ENCODE measurements around the gene RPL26. TPM values are rescaled to one million over a fixed set of nuclear protein-coding genes. Genes with fewer than 3 reads are reported as not detected.

RPL26 gene
- total RNA-seq, 1 donor = 2,089 TPM

DNA sequence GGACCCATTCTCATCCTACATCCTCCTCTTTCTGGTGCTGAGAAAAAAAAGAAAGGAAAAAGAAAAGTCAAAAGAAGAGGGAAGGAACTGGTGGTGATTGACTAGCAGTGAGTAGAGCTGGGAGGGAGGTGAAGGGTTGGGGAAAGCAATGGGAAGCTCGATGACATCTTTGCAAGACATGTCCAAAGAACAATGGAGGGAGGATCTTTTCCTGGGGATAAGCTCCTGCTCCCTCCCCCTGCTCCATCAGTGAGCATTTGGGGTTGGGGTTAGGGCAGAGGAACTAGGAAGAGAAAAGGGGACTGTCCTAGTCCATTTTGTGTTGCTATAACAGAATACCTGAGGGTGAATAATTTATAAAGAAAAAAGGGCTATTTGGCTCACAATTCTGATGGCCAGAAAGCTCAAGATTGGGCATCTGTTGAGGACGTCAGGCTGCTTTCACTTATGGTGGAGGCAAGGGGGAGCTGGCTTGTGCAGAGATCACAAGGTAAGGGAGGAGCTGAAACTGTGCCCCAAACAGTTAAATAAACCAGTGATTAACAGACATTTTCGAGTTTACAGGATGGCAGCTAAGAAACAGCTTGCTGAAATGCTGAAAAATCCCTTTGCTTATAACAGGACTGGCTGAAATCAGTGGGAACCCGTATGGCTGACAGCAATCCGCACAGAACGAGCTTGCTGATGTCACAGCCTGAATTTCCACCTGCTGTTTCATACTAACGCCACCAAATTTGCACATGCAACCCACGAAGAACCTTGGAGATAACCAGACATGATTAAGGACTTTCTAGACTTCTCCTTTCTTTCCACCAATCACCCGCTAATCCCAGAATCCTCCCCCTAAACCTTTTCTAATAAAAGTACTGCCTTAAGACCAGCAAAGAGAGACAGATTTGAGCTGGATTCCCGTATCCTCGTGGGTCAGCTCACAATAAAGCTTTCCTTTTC lies 44.9 kb downstream of the RPL26 start:
- peak overlapping the region; percentile 66 for H3K4me2 ChIP-seq (ENCODE audit: insufficient read depth, low read length)
- peak overlapping the region; percentile 68 for H2AFZ ChIP-seq (ENCODE audit: low read length)
- no peak overlapping the region for H3K27ac ChIP-seq (ENCODE audit: low read depth, low read length)
- no peaks in the 10 kb centered on the region for H3K36me3 ChIP-seq (ENCODE audit: insufficient read depth, low read length)
- H3K79me2 ChIP-seq (ENCODE audit: insufficient read depth, low read length) = no peaks in the 10 kb centered on the region
- TF ChIP-seq, protein P1, sequence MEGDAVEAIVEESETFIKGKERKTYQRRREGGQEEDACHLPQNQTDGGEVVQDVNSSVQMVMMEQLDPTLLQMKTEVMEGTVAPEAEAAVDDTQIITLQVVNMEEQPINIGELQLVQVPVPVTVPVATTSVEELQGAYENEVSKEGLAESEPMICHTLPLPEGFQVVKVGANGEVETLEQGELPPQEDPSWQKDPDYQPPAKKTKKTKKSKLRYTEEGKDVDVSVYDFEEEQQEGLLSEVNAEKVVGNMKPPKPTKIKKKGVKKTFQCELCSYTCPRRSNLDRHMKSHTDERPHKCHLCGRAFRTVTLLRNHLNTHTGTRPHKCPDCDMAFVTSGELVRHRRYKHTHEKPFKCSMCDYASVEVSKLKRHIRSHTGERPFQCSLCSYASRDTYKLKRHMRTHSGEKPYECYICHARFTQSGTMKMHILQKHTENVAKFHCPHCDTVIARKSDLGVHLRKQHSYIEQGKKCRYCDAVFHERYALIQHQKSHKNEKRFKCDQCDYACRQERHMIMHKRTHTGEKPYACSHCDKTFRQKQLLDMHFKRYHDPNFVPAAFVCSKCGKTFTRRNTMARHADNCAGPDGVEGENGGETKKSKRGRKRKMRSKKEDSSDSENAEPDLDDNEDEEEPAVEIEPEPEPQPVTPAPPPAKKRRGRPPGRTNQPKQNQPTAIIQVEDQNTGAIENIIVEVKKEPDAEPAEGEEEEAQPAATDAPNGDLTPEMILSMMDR (IDR thresholded peaks at IDR 0.05; ENCODE audit: extremely low read depth, low read depth, low read length) = no peak
- peaks cover 2% of the 10 kb centered on the region for H3K4me1 ChIP-seq (ENCODE audit: insufficient read depth, low read length)
- peak overlapping the region; percentile 51 for H3K4me3 ChIP-seq (ENCODE audit: insufficient read depth, low read length)
- no peak for DNase-seq (ENCODE audit: insufficient read length, low spot score, missing footprints)
- no peaks in the 10 kb centered on the region for H4K20me1 ChIP-seq (ENCODE audit: insufficient read depth, low read length)
- no peaks in the 10 kb centered on the region for H3K9me3 ChIP-seq (ENCODE audit: low read depth, low read length)
- H3K27me3 ChIP-seq (ENCODE audit: insufficient read depth, low read length) = no peaks in the 10 kb centered on the region

DNA sequence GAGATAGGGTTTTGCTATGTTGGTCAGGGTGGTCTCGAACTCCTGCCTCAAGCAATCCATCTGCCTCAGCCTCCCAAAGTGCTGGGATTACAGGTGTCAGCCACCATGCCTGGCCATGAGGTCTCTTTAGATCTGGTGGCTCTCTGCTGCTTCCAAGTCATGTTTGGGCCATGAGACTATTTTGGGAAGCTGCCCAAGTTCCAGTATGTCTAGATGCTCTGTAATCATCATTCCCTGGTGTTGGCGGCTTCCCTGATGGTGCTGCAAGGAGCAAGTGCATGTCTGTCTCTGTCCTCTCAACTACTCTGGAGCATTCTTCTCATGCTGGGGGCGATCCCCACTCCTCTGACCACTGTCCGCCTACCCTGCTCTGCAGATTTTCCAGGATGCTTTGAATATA lies 49.7 kb downstream of the RPL26 start:
- TF ChIP-seq, protein P1 (IDR thresholded peaks at IDR 0.05; ENCODE audit: extremely low read depth, low read depth, low read length) = no peak
- Histone ChIP-seq H3K9me3 (ENCODE audit: low read depth, low read length) (no peaks in the 10 kb centered on the region), H3K27ac (ENCODE audit: low read depth, low read length) (no peak overlapping the region), H3K36me3 (ENCODE audit: insufficient read depth, low read length) (no peaks in the 10 kb centered on the region), H3K4me2 (ENCODE audit: insufficient read depth, low read length) (no peak overlapping the region), H2AFZ (ENCODE audit: low read length) (no peak overlapping the region), H3K79me2 (ENCODE audit: insufficient read depth, low read length) (no peaks in the 10 kb centered on the region), H4K20me1 (ENCODE audit: insufficient read depth, low read length) (no peaks in the 10 kb centered on the region), H3K4me1 (ENCODE audit: insufficient read depth, low read length) (peaks cover 2% of the 10 kb centered on the region), H3K27me3 (ENCODE audit: insufficient read depth, low read length) (no peaks in the 10 kb centered on the region), H3K4me3 (ENCODE audit: insufficient read depth, low read length) (no peak overlapping the region)
- DNase-seq (ENCODE audit: insufficient read length, low spot score, missing footprints) = no peak

DNA sequence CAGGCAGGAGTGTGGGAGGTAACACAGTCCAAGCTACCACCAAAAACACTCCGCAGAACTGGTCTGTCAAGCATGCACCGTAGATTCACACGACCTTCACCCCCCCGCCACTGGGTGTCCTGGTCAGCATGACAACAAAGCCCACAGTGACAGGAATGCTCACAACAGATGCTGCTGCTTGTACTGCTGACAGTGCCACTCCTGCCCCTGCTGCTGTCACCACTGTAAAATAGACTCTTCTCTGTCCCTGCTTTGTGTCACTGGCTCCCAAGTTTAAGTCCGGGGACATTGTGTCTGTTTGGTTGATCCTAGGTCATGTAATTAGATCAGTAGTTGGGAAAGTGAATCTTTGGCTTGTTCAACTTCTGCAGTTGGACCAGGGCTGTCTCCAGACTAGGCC lies 50.3 kb downstream of the RPL26 start:
- no peaks in the 10 kb centered on the region for H3K27me3 ChIP-seq (ENCODE audit: insufficient read depth, low read length)
- no peak overlapping the region for H2AFZ ChIP-seq (ENCODE audit: low read length)
- no peak for DNase-seq (ENCODE audit: insufficient read length, low spot score, missing footprints)
- H3K4me3 ChIP-seq (ENCODE audit: insufficient read depth, low read length) = no peak overlapping the region
- no peaks in the 10 kb centered on the region for H3K4me1 ChIP-seq (ENCODE audit: insufficient read depth, low read length)
- no peaks in the 10 kb centered on the region for H3K36me3 ChIP-seq (ENCODE audit: insufficient read depth, low read length)
- TF ChIP-seq, protein P1 (IDR thresholded peaks at IDR 0.05; ENCODE audit: extremely low read depth, low read depth, low read length) = no peak
- H3K9me3 ChIP-seq (ENCODE audit: low read depth, low read length) = no peaks in the 10 kb centered on the region
- H3K79me2 ChIP-seq (ENCODE audit: insufficient read depth, low read length) = no peaks in the 10 kb centered on the region
- H3K4me2 ChIP-seq (ENCODE audit: insufficient read depth, low read length) = no peak overlapping the region
- H4K20me1 ChIP-seq (ENCODE audit: insufficient read depth, low read length) = no peaks in the 10 kb centered on the region
- H3K27ac ChIP-seq (ENCODE audit: low read depth, low read length) = no peak overlapping the region

DNA sequence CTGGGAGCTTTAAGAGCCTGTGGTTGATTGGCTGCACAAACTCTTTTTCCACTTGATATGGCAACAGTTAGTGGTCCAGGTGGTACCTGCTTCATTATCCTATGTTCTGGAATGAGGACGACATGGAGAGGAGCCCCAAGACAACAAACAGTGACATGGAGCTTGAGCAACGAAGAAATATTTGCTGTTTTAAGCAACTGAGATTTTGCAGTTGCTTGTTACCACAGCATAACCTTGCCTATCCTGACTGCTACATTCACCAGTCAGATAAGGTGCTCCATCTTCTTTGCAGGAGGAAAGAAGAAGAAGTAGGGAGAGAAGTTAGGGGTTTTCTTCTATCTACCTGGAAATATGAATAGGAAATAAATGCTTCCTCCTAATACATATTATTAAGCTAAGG lies 50.9 kb downstream of the RPL26 start:
- H3K36me3 ChIP-seq (ENCODE audit: insufficient read depth, low read length) = no peaks in the 10 kb centered on the region
- H3K4me2 ChIP-seq (ENCODE audit: insufficient read depth, low read length) = no peak overlapping the region
- H3K79me2 ChIP-seq (ENCODE audit: insufficient read depth, low read length) = no peaks in the 10 kb centered on the region
- TF ChIP-seq, protein P1 (IDR thresholded peaks at IDR 0.05; ENCODE audit: extremely low read depth, low read depth, low read length) = no peak
- H3K4me3 ChIP-seq (ENCODE audit: insufficient read depth, low read length) = no peak overlapping the region
- no peak for DNase-seq (ENCODE audit: insufficient read length, low spot score, missing footprints)
- no peaks in the 10 kb centered on the region for H4K20me1 ChIP-seq (ENCODE audit: insufficient read depth, low read length)
- H3K27ac ChIP-seq (ENCODE audit: low read depth, low read length) = no peak overlapping the region
- no peaks in the 10 kb centered on the region for H3K9me3 ChIP-seq (ENCODE audit: low read depth, low read length)
- H3K27me3 ChIP-seq (ENCODE audit: insufficient read depth, low read length) = no peaks in the 10 kb centered on the region
- no peak overlapping the region for H2AFZ ChIP-seq (ENCODE audit: low read length)
- H3K4me1 ChIP-seq (ENCODE audit: insufficient read depth, low read length) = peaks cover under 1% of the 10 kb centered on the region
